Right kidney (tissue), 1 donor: ENCODE results near the gene TBL1X.
A peak's percentile ranks its signal among the peaks of the same experiment; 100 is the strongest.

Source experiments
- DNase-seq: peaks from one replicate; pipeline ENCODE4 v3.0.0-alpha.2; 2016

The TBL1X gene

DNA sequence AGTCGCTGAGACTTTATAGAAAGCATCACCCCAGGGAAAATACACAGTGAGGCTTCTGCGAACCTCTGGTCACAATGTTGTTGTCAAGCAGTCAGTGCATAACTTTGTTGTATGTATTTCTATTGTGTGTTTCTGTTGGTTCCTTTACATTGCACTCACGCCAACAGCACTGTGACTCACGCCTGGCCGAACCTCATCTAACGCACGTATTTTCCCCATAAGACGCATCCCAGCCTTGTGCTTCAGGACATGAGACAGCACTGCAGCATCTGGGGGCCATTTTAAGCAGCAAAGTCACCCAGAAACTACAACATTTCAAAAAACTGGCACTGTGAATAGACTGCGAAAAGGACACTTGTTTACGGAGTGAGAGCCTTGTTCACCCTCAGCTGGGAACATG lies 30.6 kb downstream of the TBL1X start:
- DNase-seq, result no peak

DNA sequence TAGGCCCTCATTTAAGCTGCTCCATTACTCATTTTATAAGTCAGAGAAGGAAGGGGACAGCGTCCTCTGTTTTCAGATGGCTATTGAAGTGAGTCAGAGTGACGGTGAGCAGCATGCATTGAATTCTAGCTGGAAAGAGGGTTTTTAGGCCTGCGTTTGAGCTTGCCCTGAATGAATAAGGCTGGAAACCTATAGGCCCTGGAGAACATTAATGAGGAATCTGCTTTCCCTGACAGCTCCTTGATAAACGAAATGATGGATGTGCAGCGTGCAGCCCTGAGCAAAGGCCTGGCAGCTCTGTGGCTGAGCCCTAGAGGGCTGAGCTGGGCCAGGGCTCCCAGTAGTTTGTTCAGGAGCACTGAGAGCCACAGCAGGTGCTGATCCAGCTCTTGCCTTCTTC lies 33.4 kb downstream of the TBL1X start:
- DNase-seq, result no peak

DNA sequence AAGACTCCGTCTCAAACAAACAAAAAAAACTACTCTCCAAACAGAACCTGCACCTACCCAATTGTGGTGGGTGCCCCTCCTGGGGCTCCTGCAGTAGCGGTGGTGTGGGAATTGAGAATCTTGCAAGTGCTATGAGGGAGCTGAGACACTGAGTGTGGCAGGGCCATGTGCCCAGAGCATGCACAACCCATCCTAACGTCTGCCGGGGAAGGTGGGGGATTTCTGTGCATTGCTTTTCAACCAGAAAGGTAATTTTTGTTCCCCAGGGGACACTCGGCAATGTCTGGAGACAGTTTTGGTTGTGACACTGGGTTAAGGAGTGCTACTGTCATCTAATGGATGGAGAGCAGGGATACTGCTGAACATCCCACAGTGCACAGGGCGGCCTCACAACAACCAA lies 35.7 kb downstream of the TBL1X start:
- DNase-seq, result no peak

GRCh38 chrX:9501362-9501761 lies 36.5 kb downstream of the TBL1X start:
- DNase-seq, result no peak

DNA sequence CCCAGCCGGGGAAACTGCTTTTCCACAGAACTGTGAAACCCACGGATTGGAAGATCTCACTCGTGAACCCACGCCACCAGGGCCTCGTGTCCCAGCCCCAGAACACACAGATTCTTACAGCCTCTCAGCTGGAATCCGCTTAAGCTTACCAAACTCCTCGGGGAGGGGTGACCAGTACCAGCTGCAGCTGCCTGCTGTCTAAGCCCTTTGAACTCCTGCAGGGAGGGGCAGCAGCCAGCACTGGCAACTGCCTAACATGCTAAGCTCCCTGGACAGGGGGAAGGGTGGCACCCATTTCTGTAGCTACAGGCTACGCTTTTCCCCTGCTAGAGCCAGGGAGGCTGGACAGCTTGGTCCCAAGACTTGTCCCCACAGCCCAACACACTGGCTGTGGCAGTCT lies 38.4 kb downstream of the TBL1X start:
- DNase-seq, result no peak

DNA sequence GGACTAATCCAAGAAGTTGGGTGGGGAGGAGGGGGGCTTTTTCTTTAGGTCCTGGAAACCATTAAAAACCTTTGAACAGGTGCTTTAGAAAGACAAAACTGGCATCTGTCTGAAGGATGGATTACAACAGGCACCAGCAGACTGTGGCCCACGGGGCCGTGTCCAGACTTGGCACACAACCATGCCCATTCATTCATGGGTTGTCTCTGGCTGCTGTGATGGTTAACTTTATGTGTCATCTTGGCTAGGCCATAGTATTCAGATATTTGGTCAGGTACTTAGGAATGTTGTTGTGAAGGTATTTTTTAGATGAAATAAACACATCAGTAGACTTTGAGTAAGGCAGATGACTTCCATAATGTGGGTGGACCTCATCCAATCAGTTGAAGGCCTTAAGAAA lies 45.5 kb downstream of the TBL1X start:
- DNase-seq, result no peak

- DNase-seq, result no peak
Observed at GRCh38 chrX:9510980-9511379, 46.1 kb downstream of the TBL1X start.

DNA sequence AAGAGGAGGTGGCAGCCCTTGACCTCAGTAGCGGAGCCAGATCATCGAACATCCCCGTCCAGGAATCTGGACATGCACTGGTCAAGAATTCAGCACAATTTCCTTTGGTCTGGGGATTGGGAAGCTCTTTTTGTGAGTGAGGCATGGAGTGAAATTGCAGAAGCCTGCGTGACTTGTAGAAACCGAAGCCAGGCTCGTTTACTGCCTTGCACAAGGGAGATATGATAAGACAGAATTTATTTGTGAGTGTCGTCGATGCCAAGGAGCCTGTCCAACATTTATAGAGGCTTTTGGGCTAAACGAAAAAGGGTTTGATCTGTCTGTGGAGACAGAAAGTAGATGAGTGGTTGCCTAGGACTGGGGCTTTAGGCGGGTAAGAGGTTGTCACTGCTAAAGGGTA lies 50.6 kb downstream of the TBL1X start:
- DNase-seq, result no peak

GRCh38 chrX:9515973-9516538 lies 51.2 kb downstream of the TBL1X start:
- DNase-seq, result no peak

- no peak for DNase-seq
Observed at GRCh38 chrX:9516635-9517034, 51.8 kb downstream of the TBL1X start.

DNA sequence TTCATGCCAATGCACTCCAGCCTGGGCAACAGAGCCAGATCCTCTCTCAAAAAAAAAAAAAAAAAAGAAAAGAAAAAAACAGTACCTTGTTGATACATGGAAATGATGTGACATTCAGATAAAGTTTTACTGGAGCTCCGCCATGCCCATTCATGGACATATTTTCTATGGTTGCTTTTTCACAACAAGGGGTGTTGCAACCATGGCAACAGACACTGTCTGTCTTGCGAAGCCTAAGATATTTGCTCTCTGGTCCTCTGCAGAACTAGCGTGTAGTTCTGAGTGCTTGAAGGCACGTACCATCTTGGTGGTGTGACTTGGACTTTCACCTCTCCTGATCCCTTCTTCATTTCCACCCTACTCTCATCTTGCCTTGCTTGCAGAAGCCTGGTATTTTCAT lies 53.2 kb downstream of the TBL1X start:
- DNase-seq, result no peak

DNA sequence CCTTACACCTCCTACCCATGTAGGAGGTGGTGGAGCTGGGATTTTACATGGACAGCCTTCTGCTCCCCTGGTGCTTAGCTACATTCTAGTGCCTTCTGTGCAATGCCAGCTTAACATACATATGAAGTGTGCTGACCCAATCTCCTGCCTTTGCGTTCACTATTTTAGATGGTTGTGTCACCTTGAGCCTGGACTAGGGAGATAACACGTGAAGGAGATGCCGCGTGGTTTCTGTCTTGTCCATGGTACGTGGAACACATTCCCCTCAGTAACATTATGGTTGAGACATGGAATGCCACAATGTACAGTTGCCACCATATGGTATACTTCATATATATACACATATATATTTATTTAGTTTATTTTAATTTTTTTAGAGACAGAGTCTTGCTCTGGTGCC lies 54.0 kb downstream of the TBL1X start:
- no peak for DNase-seq

GRCh38 chrX:9519546-9520216 lies 54.8 kb downstream of the TBL1X start:
- no peak for DNase-seq

DNA sequence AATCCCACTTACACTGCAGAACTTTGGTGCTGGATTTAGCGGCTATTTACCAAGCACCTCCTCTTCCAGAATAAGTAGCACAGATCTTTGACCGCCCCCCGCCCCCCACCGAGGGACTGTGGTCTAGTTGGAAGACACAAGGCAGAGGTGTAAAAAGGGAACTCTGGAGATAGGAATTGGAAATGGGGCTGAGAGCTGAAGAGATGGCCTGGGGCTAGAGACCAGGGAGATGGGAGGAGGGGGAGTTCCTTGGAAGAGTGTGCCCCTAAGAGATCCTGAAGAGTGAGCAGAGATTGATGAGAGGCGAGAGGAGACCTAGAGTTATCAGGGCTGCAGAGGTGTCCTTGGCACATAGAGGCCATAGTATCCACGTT lies 55.3 kb downstream of the TBL1X start:
- DNase-seq, result no peak

- DNase-seq, result no peak
Observed at GRCh38 chrX:9522378-9523155, 57.7 kb downstream of the TBL1X start.

DNA sequence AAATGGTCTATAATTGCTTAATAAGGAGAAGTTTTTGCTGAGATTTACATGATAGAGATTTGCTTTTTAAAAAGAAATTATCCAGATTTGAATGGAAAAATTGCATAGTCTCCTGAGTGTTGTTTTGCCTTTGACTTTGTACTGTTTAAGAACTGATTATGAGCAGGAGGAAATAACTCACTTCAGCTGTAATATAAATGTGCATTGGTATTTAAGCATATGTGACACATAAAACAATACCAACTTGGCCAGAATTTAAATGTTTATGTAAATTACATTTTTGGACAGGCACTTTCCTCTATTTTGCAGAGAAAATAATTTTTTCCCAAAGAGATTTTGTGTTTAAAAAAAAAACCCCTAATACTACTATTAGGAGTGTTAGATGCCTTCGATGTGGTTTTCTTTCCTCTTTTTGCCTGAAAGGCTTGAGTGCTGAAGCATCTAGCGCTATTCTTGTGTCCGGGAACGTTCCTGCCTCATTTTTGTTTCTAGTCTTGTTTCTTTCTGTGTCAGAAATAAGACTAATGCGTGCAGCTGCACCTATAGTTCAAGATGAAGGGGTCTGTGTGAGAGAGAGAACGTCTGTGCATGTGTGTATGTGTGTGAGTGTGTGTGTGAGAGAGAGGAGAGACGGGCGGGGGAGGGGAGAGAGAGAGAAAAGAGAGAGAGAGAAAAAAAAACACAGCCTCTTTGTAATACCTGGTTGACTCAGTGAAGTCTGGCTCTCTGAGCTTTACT lies 60.8 kb downstream of the TBL1X start:
- DNase-seq, result peak; percentile 11

GRCh38 chrX:9526965-9527364 lies 62.1 kb downstream of the TBL1X start:
- no peak for DNase-seq

DNA sequence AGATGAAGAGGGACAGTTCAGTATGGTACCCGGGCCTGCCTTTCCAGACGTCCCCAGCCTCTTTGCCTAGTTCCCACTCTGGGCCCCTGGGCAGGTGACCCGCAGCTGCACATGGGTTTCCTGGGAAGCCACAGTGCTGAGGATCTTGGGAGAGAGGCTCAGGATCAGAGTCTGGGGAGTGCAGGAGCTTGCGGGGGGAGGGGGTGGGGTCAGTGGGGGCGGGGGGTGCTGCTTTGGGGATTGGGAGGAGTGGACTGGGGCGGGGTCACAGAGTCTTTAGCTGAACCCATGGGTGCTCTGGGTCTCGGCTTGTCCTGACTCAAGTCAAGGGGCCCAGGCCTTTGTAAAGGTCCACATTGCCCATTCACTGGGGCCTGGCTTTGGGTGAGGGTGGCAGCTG lies 63.6 kb downstream of the TBL1X start:
- DNase-seq, result no peak

DNA sequence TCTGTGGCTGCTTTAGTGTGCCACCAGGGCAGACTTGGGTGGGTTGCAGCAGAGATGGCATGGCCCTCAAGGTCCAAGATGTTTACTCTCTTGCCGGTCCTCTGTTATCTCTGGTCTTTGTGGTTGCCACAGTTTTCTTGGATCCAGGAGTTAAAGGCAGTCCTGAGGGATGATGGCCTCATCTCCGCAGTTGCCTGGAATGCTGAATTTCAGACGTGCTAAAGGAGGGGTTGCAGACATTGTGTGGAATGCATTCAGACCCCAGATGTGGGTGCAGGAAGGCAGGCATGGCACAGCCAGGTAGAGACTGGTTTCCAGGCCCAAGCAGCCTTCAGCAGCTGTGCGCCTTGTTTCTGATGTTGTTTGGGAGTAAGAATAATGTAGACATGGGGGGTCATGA lies 64.4 kb downstream of the TBL1X start:
- no peak for DNase-seq

- DNase-seq, result peak; percentile 21
Observed at GRCh38 chrX:9530848-9531274, 66.0 kb downstream of the TBL1X start.

DNA sequence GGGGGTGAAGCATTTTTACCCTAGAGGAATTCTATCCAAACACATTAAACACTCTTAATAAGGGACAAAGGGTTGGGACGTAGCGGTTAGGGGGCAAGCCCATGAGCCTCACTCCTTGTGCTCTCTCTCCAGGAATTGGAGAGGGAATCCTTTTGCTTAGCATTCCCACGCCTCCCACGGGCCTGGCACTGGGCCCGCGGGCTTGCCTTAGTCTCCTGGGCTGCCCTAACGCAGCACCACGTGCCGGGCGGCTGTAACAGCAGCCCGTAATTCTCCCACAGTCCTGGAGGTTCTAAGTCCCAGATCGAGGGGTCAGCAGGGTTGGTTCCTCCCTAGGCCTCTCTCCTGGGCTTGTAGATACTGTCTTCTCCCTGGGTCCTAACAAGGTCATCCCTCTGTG lies 67.5 kb downstream of the TBL1X start:
- DNase-seq, result no peak

DNA sequence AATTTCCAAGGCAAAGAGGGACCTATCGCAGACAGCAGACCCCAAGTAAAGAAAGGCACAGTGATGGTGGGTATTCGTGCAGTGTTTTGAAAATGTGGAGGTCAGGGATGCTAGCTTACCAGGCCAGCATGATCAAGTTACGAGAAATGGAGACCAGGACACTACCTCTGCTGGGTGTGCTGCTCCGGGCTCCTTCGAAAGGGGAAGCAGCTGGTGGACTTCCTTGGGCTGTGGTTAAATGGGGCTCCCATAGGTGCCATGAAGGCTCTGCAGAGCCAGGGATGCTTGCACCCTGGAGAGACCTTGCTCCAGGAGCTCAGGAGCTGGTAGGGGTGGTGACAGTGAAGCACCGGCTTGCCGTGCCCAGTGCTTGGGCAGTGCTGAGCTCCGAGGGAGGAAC lies 68.8 kb downstream of the TBL1X start:
- peak; percentile 10 for DNase-seq

DNA sequence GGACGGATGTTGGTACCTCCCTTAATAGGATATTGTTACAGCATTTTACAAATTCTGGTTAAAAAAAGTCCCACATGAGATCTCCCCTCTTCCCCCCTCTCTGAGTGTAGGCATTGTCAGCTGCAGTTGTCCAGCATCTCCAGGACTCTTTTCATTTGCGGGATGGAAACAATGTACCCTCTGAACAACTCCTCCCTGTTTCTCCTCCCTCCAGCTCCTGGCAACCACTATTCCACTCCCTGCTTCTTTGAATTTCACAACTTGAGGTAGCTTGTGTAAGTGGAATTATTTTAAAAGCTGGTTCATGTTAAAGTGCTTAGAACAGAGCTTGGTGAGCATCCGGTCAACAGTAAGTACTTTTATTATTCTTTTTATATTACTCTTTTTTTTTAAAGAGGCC lies 69.8 kb downstream of the TBL1X start:
- no peak for DNase-seq
